ENCODE data around the gene FBXL17.

FBXL17 gene

DNA sequence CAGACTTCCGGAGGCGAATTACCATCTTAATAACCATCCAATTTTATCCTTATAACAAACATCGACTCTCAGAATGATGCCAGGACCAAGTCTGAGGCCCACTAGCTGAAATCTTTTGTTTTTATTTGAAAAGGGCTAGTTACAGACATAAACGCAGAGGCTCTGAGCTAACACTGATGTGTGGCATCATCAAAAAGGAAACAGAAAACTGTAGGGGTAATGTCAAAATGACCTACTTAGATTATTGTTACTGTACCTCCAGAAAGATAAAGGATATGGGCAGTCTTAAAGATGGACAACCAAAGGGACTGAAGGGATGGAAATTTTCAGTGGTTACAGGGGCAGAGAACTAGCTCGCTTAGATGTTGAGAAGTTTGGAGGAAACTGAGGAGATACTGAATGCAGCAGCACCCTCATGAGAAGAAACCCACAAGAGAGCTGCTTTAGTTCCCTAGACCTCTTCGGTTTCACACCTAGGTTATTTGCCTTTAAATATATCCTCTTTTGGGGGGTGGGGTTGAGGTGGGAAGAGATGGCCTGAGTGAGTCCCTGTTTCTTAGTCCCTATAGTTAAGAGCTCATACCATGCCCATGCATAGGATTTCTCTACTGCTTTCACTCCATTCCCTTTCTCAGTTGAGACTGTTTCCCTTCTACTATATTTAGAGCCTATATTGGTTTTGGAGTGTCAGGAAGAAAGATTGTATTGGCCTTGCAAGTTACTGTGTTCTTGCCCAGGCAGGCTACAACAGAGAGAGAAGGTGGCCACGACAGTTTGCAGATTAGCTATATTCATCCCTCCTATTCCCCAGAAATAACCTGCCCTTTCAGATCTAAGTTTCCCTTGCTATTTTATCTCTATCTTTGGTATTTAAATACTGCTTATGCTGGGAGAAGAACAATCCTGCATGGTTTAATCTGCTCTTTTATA lies 390.8 kb downstream of the FBXL17 start:
- TF ChIP-seq, protein P1, sequence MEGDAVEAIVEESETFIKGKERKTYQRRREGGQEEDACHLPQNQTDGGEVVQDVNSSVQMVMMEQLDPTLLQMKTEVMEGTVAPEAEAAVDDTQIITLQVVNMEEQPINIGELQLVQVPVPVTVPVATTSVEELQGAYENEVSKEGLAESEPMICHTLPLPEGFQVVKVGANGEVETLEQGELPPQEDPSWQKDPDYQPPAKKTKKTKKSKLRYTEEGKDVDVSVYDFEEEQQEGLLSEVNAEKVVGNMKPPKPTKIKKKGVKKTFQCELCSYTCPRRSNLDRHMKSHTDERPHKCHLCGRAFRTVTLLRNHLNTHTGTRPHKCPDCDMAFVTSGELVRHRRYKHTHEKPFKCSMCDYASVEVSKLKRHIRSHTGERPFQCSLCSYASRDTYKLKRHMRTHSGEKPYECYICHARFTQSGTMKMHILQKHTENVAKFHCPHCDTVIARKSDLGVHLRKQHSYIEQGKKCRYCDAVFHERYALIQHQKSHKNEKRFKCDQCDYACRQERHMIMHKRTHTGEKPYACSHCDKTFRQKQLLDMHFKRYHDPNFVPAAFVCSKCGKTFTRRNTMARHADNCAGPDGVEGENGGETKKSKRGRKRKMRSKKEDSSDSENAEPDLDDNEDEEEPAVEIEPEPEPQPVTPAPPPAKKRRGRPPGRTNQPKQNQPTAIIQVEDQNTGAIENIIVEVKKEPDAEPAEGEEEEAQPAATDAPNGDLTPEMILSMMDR (IDR thresholded peaks at IDR 0.05; ENCODE audit: control insufficient read depth, extremely low read depth, insufficient read depth): no peak
- DNase-seq (ENCODE audit: low read depth): no peak
- no peak overlapping the region for H3K4me3 ChIP-seq (ENCODE audit: low read depth, low read length)

DNA sequence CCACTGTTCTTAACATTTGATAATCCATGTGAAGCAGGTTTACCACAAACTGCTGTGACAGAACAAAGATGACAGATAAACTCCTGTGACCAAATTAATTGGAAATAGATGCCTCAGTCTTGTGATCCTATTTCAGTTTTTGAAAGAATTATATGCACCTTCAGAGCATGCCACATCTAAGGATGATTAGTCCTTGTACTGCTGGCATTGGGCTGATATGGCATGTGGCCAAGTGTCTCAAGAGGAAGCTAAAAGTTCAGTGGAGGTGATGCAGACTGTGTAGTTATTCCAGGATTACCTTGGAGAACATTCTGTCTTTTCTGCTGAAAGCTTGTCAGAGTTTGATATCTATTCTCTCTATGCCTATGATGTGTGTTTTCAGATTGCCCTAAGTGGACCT lies 396.8 kb downstream of the FBXL17 start:
- peak; percentile 94 for DNase-seq (ENCODE audit: low read depth)
- TF ChIP-seq, protein P1 (IDR thresholded peaks at IDR 0.05; ENCODE audit: control insufficient read depth, extremely low read depth, insufficient read depth): no peak
- no peak overlapping the region for H3K4me3 ChIP-seq (ENCODE audit: low read depth, low read length)

- no peak overlapping the region for H3K4me3 ChIP-seq (ENCODE audit: low read depth, low read length)
- no peak for DNase-seq (ENCODE audit: low read depth)
- TF ChIP-seq, protein P1 (IDR thresholded peaks at IDR 0.05; ENCODE audit: control insufficient read depth, extremely low read depth, insufficient read depth): no peak
These were observed 399.0 kb downstream of the FBXL17 start for GRCh38 chr5:107982703-107983425.

- TF ChIP-seq, protein P1 (IDR thresholded peaks at IDR 0.05; ENCODE audit: control insufficient read depth, extremely low read depth, insufficient read depth): no peak
- H3K4me3 ChIP-seq (ENCODE audit: low read depth, low read length): no peak overlapping the region
- no peak for DNase-seq (ENCODE audit: low read depth)
These were observed 400.8 kb downstream of the FBXL17 start for GRCh38 chr5:107980923-107981692.

DNA sequence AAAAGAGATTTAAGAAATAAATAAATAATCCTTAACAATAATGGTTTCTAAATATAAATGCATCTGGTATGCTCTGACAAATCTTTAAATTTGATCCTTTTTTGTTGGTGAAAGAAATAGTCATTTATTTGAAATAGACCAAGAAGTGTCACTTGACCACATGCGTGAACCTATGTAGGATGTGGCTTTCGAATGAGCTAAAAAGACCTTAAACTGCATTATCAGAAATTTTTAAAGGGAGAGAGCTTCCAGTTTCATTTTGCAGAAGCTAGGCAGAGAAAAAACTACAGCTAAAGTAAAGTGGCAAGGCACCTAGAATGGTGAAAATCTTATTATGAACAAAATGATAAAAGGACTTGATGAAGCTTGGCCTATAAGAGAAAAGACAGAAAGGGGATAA lies 402.0 kb downstream of the FBXL17 start:
- TF ChIP-seq, protein P1 (IDR thresholded peaks at IDR 0.05; ENCODE audit: control insufficient read depth, extremely low read depth, insufficient read depth): no peak
- DNase-seq (ENCODE audit: low read depth): no peak

GRCh38 chr5:107979291-107979690 lies 402.6 kb downstream of the FBXL17 start:
- H3K4me3 ChIP-seq (ENCODE audit: low read depth, low read length): no peak overlapping the region
- TF ChIP-seq, protein P1 (IDR thresholded peaks at IDR 0.05; ENCODE audit: control insufficient read depth, extremely low read depth, insufficient read depth): no peak
- DNase-seq (ENCODE audit: low read depth): peak; percentile 79

More for the DNA sequence above, 402.0 kb downstream of the FBXL17 start:
- no peak overlapping the region for H3K4me3 ChIP-seq (ENCODE audit: low read depth, low read length)
